Fibroblast of the aortic adventitia (primary cell): ENCODE results near the gene PFKFB2. TPM values are rescaled to one million over a fixed set of nuclear protein-coding genes. Genes with fewer than 3 reads are reported as not detected.

ENCODE experiments used
- DNase-seq: peaks from one replicate; pipeline ENCODE4 v3.0.0-alpha.2; 2010; ENCODE audit warnings: low read depth
- H3K4me3 ChIP-seq: 2 replicates; pipeline ENCODE4 v1.5.1; 2011; ENCODE audit warnings: low read depth, mild to moderate bottlenecking, control low read depth, low read length, moderate library complexity
- total RNA-seq: library from RNA; depleted of rRNA; stranded (reverse); fragments of >200 nt; gene quantifications from 2 replicates; pipeline ENCODE4 v1.2.3, GENCODE V29; 2012; ENCODE audit warnings: low replicate concordance
- TF ChIP-seq, protein P1 (sequence below): IDR thresholded peaks from 2 replicates; pipeline ENCODE4 v1.5.1; 2011; ENCODE audit warnings: mild to moderate bottlenecking, low read length, control low read depth, inconsistent platforms; ENCODE audit not compliant: insufficient read depth

The PFKFB2 gene
- total RNA-seq, 1 donor: 6.9 TPM

DNA sequence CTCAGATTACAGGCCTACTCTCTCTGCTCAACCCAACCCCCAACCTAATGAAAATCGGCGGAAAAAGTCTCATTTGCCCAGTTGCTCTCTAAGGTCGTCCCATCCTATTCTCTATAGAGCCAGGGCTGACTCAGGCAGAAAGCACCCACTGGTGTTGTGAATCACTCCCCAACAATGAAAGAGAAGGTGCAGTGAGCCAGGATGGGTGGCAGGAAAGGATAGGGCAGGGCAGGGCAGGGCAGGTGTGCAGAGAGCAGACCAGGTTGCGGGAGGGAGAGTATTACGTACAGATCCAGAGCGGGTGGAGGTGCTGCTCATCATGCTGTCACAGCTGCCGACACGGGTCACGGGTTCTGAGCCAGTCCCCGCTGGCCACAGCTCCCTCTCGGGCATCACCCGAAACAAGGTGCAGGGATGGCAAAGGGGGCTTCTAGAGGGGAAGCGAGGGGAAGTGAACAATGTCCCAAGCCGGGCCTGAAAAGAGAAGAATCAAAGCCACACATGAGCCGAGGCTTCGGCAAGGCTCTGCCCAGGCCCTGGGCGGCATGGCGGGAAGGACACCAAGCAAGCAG, 25.8 kb upstream of the PFKFB2 start:
- no peak for DNase-seq
- H3K4me3 ChIP-seq: no peak overlapping the region
- TF ChIP-seq, protein P1, sequence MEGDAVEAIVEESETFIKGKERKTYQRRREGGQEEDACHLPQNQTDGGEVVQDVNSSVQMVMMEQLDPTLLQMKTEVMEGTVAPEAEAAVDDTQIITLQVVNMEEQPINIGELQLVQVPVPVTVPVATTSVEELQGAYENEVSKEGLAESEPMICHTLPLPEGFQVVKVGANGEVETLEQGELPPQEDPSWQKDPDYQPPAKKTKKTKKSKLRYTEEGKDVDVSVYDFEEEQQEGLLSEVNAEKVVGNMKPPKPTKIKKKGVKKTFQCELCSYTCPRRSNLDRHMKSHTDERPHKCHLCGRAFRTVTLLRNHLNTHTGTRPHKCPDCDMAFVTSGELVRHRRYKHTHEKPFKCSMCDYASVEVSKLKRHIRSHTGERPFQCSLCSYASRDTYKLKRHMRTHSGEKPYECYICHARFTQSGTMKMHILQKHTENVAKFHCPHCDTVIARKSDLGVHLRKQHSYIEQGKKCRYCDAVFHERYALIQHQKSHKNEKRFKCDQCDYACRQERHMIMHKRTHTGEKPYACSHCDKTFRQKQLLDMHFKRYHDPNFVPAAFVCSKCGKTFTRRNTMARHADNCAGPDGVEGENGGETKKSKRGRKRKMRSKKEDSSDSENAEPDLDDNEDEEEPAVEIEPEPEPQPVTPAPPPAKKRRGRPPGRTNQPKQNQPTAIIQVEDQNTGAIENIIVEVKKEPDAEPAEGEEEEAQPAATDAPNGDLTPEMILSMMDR: no peak

DNA sequence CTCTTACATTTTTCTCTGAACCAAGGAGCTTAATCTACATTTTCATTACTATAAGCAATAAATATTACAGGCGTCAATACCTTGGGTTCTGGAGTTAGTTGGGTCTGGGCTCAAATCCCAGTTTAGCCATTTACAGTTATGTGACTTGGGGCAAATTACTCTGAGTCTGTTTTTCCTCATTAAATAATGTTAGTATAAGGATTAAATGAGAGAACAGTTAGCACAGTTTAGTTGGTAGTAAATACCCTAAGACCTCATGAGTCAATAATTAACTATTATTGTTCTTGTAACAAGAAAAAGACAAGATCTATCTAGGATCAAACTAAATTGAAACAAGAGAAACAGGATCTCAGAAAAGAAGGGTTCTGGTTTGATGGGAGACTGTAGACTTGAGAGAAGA, 25.2 kb upstream of the PFKFB2 start:
- no peak for DNase-seq
- TF ChIP-seq, protein P1: no peak
- H3K4me3 ChIP-seq: no peak overlapping the region

DNA sequence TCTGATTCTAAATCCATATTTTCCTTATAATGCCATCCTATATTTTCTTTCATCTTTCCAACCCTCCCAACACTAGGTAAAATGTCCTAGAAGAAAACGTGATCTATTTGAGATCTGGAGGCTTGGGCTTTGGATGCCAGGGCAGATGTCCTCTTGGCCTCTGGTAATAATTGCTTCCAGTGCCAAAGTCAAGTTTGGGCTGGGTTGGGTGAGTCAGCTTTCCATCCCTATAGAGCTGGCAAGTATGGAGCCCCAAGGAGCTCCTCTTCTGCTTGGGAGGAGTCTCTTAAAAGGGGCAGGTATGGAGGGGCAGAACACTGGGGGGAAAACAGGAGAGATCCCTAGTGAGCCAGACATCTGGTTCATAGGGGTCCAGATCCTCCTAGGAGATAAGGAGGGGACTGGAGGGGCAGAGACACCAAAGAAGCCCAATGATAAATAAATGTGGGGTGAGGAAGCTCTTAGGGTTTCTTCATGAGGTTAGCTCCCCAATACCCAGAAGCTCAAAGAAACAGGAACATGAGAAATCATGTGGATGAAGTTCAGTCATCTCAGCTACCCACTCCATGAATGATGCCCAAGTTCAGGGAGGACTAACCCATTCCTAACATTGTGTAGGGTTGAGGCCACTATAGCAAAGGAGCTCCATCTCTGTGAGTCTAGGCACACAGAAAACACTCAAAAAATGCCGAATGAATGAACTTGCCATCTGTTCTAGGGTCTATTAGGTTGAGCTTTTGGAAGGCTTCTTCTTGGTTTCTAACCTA, 24.0 kb upstream of the PFKFB2 start:
- no peak for DNase-seq
- TF ChIP-seq, protein P1: no peak
- H3K4me3 ChIP-seq: no peak overlapping the region

DNA sequence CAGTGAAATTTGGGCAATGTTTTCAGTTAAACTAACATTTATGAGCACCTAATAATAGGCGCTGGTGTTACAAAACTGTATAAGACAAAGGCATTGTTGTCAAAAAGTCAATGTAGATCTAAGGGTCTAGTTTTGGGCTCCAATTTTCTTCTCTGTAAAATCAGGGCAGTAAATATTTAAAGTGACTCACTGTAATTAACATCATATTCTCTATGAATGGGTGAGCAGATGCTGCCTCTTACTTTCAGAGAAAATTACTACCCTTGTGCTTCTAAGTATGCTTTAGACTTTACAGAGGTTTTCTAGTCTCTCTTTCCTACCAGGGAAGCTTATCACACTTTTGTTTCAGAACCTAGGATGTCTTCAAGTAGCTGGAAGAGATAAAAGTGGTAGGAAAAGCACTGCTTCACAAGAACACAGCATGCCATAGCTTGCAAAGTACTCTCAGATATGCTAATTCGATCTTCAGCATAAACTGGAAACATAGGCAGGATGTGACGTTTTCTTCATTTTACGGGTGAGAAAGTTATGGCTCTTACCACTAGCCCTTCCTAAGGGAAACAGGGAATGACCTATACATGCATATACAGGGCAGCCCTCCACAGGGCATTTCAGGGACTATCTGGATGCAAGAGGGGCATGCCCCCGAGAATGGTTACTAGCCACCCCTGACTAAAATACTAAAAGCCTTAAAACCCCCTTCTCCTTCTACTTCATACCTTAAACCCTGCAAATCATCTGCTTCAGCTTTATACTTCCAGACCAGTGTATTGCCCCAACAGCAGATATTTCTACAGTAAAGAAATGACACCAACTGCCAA, 23.2 kb upstream of the PFKFB2 start:
- no peak for DNase-seq
- TF ChIP-seq, protein P1: no peak
- no peak overlapping the region for H3K4me3 ChIP-seq

DNA sequence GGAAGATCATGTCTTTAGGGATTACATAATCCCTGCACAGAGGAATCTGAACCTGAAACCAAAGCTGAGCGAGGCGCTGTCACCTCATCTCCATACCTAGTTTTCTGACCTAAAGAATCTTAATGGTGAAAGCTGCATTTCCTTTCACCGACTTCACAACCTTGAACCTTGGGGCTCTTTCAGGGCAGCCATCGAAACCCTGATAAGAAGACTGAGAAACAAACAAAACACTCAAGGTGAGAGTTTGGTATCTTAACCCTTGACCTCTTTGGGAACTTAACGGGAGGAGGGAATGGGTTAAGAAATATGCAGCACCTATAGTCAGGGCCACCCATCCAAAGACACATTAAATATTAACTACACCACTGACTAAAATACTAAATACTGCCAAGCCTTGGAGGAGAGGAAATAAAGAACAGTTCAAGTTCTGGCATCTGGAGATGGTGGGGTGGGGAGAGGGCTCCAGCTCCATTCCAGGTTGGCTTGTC, 22.5 kb upstream of the PFKFB2 start:
- TF ChIP-seq, protein P1: no peak
- DNase-seq: no peak
- no peak overlapping the region for H3K4me3 ChIP-seq

DNA sequence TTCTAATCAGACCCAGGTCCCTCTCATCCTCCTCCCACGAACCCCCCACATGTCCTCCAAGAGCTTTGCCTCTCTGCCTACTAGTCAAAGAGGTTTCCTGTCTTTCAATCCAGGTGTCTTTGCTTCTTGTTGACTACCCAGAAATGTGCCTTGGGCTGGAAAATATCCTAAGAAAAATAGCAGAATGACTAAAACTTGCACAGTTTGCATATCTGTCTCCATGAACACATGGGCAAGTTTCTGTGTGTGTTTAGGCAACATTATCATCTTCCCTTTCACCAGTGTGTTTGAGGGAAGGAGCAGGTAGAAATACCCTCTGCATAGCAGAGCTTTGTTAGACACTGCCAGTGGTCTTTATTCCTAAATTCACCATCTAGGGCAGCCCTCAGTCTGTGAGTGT, 22.1 kb upstream of the PFKFB2 start:
- no peak for DNase-seq
- TF ChIP-seq, protein P1: no peak
- H3K4me3 ChIP-seq: no peak overlapping the region
